NCI-H2107 treated with DMSO at 0.1 percent for 48 hours (cell line): Measurements from ENCODE around the gene YLPM1.
"Not testable (repeated sequence)": the region's sequence is repeated elsewhere in the genome, so short reads cannot be mapped to it uniquely, and the experiment has no call there.

Experiments used
- DNase-seq: peaks from one replicate; lab custom pipeline; 2025; ENCODE audit not compliant: unreplicated experiment; lab: John Stamatoyannopoulos, UW

The YLPM1 gene, protein sequence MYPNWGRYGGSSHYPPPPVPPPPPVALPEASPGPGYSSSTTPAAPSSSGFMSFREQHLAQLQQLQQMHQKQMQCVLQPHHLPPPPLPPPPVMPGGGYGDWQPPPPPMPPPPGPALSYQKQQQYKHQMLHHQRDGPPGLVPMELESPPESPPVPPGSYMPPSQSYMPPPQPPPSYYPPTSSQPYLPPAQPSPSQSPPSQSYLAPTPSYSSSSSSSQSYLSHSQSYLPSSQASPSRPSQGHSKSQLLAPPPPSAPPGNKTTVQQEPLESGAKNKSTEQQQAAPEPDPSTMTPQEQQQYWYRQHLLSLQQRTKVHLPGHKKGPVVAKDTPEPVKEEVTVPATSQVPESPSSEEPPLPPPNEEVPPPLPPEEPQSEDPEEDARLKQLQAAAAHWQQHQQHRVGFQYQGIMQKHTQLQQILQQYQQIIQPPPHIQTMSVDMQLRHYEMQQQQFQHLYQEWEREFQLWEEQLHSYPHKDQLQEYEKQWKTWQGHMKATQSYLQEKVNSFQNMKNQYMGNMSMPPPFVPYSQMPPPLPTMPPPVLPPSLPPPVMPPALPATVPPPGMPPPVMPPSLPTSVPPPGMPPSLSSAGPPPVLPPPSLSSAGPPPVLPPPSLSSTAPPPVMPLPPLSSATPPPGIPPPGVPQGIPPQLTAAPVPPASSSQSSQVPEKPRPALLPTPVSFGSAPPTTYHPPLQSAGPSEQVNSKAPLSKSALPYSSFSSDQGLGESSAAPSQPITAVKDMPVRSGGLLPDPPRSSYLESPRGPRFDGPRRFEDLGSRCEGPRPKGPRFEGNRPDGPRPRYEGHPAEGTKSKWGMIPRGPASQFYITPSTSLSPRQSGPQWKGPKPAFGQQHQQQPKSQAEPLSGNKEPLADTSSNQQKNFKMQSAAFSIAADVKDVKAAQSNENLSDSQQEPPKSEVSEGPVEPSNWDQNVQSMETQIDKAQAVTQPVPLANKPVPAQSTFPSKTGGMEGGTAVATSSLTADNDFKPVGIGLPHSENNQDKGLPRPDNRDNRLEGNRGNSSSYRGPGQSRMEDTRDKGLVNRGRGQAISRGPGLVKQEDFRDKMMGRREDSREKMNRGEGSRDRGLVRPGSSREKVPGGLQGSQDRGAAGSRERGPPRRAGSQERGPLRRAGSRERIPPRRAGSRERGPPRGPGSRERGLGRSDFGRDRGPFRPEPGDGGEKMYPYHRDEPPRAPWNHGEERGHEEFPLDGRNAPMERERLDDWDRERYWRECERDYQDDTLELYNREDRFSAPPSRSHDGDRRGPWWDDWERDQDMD (N-terminal part only)

DNA sequence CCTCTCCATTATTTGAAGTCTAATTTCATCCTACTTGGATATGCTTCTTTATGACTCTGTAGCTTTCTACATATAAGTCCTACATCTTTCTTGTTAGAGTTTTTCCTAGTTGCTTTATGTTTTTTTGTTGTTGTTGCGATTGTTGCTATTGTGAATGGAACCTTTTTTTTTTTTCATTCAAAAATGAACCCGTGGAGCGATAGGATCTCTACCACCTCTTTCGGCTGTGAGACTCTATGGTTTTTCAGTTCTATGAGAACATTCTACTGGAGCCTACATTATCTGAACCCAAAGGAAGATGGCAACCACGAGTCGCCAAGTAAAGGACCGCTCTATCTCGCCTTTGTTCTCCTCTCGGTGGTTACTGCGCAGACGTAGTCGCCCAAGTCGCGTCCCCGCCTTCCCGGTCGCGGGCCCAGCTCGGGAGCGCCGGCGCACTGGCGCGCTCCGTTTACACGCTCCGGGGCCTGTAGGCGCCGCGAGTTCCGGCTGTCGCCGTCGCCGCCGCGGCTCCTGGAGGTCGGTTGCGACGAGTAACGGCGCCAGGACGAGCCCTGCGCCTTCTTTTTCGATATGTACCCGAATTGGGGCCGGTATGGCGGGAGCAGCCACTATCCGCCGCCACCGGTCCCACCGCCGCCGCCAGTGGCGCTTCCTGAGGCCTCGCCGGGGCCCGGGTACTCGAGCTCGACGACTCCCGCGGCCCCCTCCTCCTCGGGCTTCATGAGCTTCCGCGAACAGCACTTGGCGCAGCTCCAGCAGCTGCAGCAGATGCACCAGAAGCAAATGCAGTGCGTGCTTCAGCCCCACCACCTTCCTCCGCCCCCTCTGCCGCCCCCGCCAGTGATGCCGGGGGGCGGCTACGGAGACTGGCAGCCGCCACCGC, at the start of gene YLPM1:
TSS of gene YLPM1 (plus strand) at position 400 of the 886 bp plus-strand sequence. CDS start at position 574, 174 bp downstream.
- peak; percentile 99 for DNase-seq

DNA sequence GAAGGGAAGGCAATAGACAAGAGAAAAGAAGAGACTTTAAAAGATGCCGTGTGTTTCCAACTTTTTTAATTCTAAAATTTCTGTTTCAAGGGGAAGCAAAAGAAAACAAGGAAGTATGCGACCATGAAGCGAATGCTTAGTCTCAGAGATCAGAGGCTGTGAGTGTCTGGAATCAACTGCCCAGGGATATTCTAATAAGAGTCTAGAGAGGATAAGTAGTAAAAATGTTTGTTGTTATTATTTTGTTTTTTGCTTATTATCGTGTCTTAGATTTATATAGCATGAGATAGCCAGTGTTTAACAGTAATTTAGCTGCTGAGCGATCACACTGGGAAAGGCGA, 49.8 kb upstream of the YLPM1 start:
- DNase-seq, result no peak

DNA sequence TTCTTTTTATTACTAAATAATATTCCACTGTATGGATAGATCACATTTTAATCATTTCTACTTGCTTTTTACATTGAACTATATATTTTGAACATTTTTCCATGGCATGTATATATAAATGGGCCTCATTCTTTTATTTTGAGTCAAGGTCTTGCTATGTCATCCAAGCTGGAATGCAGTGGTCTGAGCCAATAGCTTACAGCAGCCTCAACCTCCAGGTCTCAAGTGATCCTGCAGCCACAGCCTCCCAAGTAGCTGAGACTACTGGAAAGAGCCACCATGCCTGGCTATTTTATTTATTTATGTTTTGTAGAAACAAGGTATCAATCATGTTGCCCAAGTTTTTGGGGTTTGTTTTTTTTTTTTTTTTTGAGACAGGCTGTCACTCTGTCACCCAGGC, 42.6 kb upstream of the YLPM1 start:
- no peak for DNase-seq

DNA sequence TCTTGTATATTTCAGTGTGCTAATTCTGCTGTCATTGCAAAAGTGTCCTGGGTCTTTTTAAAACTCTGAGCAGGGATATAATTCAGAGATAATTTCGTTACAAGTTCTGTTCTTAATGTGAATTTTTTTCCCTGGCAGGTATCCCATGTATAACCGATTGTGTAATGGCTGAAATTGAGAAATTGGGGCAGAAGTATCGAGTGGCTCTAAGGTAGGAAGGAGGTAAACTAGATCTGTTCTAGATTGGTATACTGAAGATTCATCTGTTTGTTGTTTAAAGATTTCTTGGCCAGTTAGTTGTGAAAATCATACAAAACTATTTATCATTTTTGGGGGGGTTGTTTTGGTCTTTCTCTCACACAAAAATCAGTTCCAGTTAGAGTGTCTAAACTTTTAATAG, 40.0 kb upstream of the YLPM1 start:
- DNase-seq, result no peak

DNA sequence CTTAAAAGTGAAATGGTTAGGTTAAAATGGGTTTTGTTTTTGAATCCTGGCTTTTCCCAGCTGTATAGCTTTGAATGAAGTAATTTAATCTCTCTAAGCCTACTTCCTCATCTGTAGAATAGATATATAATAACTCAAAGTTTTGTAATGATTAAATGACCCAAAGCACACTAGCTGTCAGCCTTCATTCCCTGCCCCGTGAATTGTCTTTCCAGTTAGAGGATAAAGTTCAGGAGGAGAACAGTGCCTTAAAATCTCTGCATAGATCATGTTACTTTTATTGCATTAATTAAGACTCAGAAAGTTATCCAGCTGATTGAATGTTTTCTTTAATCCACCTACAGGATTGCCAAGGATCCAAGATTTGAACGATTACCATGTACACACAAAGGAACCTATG, 30.7 kb upstream of the YLPM1 start:
- DNase-seq, result no peak

DNA sequence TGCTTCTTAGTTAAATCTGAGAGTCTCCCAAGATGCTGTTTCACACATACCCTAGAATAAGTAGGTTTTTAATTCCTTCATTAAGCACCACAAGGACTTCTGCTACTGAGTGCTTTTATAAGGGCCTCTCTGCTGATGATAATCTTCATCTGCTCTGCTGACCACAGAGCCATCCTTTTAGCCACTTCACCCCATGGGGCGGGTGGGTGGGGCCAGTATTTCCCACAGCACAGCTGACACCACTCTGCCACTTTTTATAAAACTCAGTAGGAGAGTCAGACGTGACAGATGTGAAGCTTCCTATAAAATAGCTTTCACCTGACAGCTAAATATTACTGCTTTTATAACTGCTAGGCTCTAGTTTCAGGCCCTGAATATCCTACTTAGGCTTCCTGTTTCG, 29.9 kb upstream of the YLPM1 start:
- no peak for DNase-seq

DNA sequence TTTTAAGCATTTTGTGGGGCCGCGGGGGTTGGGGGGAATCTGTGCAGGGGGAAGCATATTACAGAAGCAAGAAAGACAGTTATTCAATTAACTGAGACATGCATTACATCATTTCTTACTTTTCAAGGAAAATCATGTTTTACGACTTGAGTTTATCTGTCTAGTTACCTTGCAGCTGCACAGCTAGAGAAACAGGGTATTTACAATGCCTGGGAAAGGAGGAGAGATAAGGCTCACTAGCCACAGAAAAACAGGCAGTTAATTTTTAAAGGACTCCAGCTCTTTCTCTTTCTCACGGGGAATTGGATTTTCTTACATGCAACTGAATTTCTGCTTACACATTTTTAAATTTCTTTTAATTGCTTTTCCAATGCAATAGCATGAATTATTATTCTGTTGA, 28.0 kb upstream of the YLPM1 start:
- DNase-seq, result no peak

DNA sequence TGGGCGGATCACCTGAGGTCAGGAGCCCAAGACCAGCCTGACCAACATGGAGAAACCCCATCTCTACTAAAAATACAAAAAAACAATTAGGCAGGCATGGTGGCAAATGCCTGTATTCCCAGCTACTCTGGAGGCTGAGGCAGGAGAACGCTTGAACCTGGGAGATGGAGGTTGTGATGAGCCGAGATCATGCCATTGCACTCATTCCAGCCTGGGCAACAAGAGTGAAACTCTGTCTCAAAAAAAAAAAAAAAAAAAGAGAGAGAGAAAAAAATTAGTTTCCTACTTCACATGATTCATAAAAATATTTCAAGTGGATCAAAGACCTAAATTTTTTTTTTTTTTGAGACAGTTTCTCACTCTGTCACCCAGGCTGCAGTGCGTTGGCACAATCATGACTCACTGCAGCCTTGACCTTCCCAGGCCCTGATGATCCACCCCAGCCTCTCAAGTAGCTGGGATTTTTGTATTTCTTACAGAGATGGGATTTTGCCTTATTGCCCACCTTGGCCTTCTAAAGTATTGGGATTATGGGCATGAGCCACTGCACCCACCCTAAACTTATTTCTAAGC, 25.3 kb upstream of the YLPM1 start:
- DNase-seq, result no peak

DNA sequence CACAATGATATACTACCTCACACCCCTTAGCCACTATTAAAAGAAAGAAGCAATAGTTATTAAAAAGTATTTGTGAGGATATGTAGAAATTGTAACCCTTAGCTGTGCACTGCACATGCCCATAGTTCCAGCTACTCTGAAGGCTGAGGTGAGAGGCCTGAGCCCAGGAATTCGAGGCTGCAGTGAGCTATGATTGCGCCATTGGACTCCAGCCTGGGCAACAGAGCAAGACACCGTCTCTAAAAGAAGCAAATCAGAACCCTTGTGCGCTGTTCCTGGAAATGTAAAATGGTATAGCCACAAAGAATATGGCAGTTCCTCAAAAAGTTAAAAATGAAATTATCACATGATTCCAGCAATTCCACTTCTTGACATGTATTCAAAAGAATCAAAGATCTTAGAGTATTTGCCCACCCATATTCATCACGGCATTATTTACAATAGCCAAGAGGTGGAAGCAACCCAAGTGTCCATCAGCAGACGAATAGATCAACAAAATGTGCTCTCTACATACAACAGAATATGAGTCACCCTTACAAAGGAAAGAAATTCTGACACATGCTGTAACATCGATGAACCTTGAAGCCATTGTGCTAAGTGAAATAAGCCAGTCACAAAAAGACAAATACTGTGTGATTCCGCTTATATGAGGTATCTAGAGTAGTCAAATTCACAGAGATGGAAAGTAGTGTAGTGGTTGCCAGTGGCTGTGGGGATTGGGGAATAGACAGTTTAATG, 23.7 kb upstream of the YLPM1 start:
- no peak for DNase-seq

DNA sequence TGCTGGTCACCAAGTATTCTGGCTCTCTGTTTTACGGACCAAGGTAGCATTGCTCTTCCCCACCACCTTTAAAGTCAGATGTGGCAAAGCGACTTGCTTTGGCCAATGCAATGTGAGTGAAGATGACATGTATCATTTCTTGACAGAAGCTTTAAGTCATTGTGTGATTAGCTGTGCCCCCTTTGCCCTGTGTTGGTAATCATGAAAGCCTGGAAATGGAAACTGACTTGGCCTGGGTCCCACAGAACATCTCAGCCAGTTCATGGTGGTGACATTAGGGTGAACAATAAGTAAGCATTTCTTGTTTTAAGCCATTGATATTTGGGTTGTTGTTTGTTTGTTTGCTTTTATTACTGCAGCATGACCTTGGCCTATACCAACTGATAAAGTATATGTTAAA, 15.9 kb upstream of the YLPM1 start:
- DNase-seq, result no peak

DNA sequence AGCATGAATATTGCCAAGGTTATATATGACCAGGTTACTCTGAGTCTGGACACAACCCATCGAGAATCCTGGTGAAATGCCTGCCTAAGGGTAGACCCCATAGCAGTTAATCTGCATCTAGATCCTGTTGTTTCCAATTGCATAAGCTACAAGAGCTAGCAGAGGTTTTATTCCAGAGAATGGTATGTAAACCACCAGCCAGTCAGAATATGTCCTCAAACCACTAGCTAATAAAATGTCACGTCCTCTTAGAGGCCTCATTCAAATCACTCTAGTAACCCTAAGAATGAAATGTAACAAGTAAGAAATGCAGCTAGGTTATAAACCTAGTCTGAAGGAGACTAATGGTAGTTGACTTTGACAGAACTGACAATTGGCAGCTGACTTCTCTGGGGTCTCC, 9.0 kb upstream of the YLPM1 start:
- no peak for DNase-seq

DNA sequence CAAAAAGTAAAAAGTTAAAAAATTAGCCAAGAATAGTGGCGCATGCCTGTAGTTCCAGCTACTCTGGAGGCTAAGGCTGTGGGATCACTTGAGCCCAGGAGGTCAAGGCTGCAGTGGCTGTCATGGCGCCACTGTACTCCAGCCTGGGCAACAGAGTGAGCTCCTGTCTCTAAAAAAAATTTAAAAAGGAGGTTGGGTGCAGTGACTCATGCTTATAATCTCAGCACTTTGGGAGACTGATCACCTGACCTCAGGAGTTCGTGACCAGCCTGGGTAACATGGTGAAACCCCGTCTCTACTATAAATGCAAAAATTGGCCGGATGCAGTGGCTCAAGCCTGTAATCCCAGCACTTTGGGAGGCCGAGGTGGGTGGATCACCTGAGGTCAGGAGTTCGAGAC, 8.2 kb upstream of the YLPM1 start:
- no peak for DNase-seq

DNA sequence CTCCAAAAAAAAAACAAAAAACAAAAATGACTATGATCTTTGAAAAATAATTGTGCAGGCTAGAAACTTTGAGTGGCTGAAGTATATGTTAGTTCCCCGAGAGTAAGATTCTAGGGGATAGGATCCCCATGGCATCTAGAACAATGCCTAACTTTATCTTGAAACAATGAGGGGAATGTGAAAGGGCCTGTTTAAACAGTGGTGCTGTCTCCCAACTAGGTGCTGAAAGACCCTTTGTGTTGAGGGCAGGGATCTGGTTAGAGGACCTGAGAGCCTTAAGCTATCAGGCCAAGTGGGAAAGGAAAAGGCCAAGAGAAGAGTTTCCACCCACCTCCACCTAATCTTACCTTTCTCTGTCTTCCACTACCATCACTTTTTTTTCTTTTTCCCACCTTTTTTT, 6.8 kb upstream of the YLPM1 start:
- no peak for DNase-seq

DNA sequence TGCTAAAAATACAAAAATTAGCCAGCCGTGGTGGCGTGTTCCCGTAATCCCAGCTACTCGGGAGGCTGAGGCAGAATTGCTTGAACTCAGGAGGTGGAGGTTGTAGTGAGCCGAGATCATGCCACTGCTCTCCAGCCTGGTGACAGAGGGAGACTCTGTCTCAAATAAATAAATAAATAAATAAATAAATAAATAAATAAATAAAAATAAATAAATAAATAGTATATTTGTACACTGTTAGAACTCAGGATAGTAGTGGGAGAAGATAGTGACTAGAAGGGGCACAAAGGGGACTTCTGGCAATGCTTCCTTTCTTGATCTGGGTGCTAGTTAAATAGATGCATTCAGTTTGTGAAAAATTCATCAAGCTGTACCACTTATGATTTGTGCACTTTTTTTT, 4.6 kb upstream of the YLPM1 start:
- DNase-seq, result not testable (repeated sequence)

DNA sequence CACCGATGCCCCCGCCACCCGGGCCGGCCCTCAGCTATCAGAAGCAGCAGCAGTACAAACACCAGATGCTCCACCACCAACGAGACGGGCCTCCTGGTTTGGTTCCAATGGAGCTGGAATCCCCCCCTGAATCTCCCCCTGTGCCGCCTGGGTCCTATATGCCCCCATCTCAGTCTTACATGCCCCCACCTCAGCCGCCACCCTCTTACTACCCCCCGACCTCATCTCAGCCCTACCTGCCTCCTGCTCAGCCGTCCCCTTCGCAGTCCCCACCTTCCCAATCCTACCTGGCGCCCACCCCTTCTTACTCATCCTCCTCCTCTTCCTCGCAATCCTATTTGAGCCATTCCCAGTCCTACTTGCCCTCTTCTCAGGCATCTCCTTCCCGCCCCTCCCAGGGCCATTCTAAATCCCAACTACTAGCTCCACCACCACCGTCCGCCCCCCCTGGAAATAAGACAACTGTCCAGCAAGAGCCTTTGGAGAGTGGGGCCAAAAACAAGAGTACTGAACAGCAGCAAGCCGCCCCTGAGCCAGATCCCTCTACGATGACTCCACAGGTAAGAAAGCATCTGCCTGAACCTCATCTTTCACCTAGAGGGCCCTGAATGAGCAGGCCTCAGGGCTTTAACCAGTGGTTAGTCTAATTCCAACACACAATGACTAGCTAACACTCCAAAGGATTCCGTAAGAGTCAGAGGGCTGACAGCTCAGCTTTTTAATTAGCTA, 851 bp downstream of the YLPM1 start:
- DNase-seq, result peak; percentile 31

DNA sequence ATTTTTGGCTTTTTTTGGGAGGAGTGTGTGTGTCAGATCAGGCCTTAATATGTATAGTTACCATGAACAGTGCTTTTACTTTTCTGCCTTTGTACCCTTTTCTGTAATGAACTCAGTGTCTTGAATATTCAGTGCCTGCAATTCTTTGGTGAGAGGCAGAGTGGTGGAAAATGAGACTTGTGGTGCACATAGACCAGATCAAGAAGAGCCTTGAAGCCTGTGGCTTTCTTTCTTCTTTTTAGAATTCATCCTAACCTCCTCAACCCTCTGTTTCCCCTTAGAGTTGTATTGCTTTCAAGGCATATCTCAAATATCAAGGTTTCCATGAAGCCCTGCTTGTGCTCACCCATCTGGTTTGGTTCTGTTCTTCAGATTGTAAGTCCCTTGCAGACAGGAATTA, 2.6 kb downstream of the YLPM1 start:
- DNase-seq, result no peak

DNA sequence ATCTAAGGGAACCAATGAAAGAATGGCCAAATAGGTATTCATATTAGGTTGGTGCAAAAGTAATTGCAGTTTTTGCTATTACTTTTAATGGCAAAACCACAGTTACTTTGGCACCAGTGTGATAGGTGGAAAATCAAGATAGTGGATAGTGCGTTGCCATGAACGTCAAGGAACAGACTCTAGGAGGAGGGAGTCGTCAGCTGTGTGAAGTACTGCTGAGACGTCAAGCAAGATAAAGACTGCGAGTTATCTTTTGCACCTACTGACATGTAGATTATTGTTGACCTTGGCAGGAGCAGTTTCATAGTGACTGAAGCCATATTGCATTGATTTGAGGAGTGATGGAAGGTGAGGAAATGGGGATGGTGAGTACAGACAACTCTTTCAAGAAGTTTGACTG, 8.3 kb downstream of the YLPM1 start:
- DNase-seq, result no peak

DNA sequence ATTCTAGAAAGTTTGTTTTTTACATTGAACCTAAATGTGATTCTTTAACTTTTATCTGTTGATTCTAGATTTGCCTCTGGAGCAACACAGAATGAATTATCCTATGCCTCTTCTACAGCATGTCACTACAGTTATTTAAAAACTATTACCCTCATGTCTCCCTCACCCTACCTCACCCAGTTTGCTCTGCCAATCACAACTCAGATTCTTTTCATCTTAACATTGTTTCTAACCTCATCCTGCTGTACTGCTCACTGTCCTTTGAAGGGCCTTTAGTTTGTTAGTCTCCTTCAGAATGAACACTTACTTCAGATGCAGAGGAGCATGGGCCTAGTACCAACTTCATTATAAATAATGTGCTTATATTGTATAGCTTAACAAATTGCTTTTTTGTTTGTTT, 21.5 kb downstream of the YLPM1 start:
- no peak for DNase-seq

DNA sequence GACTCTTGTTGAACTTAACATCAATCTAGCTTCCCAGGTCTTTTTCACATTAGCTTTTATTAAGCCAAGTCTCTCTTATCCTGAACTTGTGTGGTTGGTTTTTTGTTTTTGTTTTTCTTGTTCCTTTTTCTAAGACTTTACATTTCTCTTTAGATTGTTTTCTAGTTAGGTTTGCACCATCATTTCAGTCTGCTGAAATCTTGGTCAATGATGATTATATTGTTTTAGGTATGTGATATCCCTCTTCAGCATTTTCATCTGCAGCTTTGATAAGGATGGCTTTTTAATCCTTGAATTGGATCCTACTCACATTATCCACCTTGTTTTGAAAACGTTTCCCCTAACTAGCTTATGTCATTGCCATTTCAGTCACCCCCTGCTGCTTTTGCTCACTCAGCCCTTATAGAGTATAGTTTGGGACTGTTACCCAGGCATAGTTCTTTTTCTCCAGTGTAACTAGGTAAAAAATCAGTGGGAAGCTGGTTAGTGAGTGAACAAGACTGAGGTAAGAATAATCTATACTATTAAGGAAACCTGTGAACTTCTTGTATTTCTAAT, 22.0 kb downstream of the YLPM1 start:
- no peak for DNase-seq
